SK-N-SH (cell line): ENCODE measurements around the gene MCF2L2.

ENCODE experiments used
- CTCF ChIP-seq: fragments of 200-600 bp; sonication (generic); IDR thresholded peaks from 2 replicates; pipeline ENCODE4 v1.6.1; 2017; ENCODE audit warnings: antibody characterized with exemption, mild to moderate bottlenecking, moderate library complexity
- NRF1 ChIP-seq: IDR thresholded peaks from 2 replicates; pipeline ENCODE4 v1.6.1; 2012; ENCODE audit warnings: low read depth, mild to moderate bottlenecking, low read length
- ZBTB33 ChIP-seq: IDR thresholded peaks from 2 replicates; pipeline ENCODE4 v1.4.0; 2012; ENCODE audit warnings: low read depth, borderline replicate concordance

- TF ChIP-seq CTCF (no peak), ZBTB33 (no peak), NRF1 (no peak)
These were observed 16.3 kb upstream of the MCF2L2 start for GRCh38 chr3:183444748-183445147.
